Activated CD8-positive, alpha-beta memory T cell treated with anti-CD3 and anti-CD28 coated beads for 48 hours (primary cell): ENCODE results near the gene SLC16A8.

Experiments
- DNase-seq, 3 experiments: peaks; one replicate each; pipeline ENCODE4 v3.0.0-alpha.2; 2020; ENCODE audit warnings: low read depth in 2 of 3, low spot score in 2 of 3

Gene SLC16A8

DNA sequence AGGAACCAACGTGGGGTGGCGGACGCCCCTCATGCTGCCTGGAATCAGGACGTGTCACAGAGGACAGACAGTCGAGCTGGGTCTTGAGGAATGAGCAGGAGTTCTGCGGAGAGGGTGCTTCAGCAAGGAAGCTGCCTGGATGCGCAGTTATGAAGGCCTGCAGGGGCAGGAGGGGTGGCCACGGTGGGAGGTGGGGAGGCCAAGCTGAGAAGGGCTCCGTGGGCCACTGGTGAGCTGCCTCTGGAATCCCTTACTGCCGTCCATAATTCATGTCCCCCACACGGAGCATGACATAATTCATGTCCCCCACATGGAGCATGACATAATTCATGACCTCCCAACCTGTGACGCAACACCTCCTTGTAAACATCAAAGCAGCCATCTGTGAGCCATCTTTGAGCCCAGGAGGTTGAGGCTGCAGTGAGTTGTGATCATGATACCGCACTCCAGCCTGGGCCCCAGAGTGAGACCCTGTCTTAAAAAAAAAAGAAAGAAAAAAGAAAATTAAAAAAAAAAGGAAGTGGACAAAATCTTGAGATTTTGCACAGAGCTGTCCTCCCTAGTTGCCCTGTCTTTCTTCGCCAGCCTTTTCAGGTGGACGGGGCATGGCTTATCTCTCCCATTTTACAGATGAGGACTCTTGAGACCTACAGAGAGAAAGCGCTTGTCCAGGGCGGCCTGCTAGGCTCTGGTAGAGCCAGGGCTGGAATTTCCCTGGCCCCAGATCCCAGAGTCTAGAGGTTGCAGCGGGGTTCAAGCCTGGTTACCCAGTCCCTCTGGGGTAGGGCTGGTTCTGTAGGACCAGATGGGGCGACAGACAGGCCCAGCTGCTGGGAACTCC, 51.1 kb downstream of the SLC16A8 start:
- no peak for DNase-seq

GRCh38 chr22:38031491-38031890, 52.5 kb downstream of the SLC16A8 start:
- no peak for DNase-seq

GRCh38 chr22:38030311-38031133, 53.5 kb downstream of the SLC16A8 start:
- no peak for DNase-seq

GRCh38 chr22:38029901-38030300, 54.1 kb downstream of the SLC16A8 start:
- DNase-seq: no peak

- no peak for DNase-seq
Observed at GRCh38 chr22:38029370-38029769, 54.6 kb downstream of the SLC16A8 start.

DNA sequence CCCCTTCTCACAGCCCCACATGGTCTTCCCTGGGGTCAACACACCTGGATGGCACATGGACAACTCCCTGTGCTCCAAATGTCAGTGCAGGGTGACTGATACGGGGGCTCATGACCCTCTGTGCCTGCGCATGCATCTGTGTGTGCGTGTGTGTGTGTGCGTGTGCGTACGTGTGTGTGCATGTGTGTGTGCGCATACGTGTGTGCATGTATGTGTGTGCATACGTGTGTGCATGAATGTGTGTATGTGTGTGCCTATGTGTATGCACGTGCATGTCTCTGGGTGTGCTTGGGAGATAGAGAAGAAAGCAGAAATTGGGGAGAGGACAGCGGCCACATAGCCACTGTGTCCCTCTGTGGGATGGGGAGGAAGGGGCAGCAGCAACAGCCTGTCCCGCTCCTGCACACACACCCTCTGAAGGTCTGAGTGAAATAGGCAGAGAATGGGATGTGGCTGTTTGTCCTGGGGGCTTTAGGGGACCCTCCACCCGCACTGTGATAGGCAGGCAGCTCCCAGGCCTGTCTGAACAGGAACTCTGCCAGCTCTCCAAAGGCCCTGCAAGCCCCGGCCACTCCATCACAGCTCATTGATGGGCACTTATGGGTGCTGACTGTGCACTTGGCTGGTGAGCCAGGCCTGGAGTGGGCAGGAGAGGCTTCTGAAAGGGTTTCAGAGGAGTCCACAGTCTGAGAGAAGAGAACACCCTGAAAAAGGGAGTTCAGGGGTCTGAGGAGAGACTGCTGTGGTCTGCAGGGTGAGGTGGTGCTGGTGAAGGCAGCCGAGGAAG, 55.4 kb downstream of the SLC16A8 start:
- no peak for DNase-seq
